Measurements from ENCODE around the gene RPL36A. TPM values are rescaled to one million over a fixed set of nuclear protein-coding genes. Genes with fewer than 3 reads are reported as not detected.
A peak's percentile ranks its signal among the peaks of the same experiment; 100 is the strongest.

The RPL36A gene
- total RNA-seq, 4 donors from 2014 or later, result 280 to 704 (median 376) TPM

- peaks cover 0 to 40% (median 8%) of the 10 kb centered on the region in 4 donors for H3K36me3 ChIP-seq
Measured at GRCh38 chrX:101398694-101399093, 7.9 kb downstream of the RPL36A start.

DNA sequence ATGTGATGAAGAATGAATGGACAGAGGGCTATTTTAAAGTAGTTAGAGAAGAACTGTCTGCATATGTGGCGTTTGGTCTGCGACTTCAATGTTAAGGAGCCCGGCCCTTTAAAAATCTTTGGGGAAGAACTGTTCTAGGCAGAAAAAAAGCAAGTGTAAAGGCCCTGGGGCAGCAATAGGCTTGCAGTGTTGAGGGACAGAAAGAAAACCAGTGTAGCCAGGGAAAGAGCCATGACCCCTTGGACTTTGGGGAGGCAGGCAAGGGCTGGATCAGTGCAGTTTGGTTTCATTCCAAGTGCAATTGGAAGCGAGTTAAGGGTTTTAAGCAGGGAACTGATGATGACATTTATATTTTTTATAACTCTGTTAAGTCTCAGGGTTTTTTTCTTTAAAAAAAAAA, 9.0 kb downstream of the RPL36A start:
- H3K4me3 ChIP-seq, result no peak overlapping the region
- H3K36me3 ChIP-seq, result peaks cover 0 to 40% (median 8%) of the 10 kb centered on the region in 4 donors
- intact Hi-C loops (cut with DNase I), result no loop called here
- H3K27ac ChIP-seq (replicated peaks in 1 of 4), result no peak overlapping the region
- H3K27me3 ChIP-seq, result no peaks in the 10 kb centered on the region
- TF ChIP-seq POLR2AphosphoS5 (IDR thresholded peaks at IDR 0.05) (no peak), POLR2A (IDR thresholded peaks at IDR 0.05; ENCODE audit: low read depth) (no peak), EP300 (IDR thresholded peaks at IDR 0.05) (no peak), CTCF (IDR thresholded peaks at IDR 0.05) (no peak)
- no peak for DNase-seq (ENCODE audit: extremely low spot score)
- WGBS, result 89% methylated on average over 4 of the region's 4 CpGs
- H3K9me3 ChIP-seq, result no peaks in the 10 kb centered on the region
- H3K4me1 ChIP-seq, result no peaks in the 10 kb centered on the region

More at GRCh38 chrX:101398694-101399093, 7.9 kb downstream of the RPL36A start:
- intact Hi-C loops (cut with DNase I), result no loop called here
- DNase-seq (ENCODE audit: extremely low spot score), result no peak
- TF ChIP-seq EP300 (IDR thresholded peaks at IDR 0.05) (no peak), POLR2A (IDR thresholded peaks at IDR 0.05; ENCODE audit: low read depth) (no peak), CTCF (IDR thresholded peaks at IDR 0.05) (no peak), POLR2AphosphoS5 (IDR thresholded peaks at IDR 0.05) (no peak)
- Histone ChIP-seq H3K27me3 (no peaks in the 10 kb centered on the region), H3K4me1 (no peaks in the 10 kb centered on the region), H3K27ac (replicated peaks in 1 of 4) (no peak overlapping the region), H3K9me3 (no peaks in the 10 kb centered on the region), H3K4me3 (no peak overlapping the region)
- WGBS, result 76% methylated on average over 4 of the region's 4 CpGs

- no peaks in the 10 kb centered on the region for H3K27me3 ChIP-seq
- peak overlapping the region; percentile 83 to 93 (median 88) for H3K27ac ChIP-seq (replicated peaks in 1 of 4)
- no peak for TF ChIP-seq CTCF (IDR thresholded peaks at IDR 0.05)
- no peak for TF ChIP-seq EP300 (IDR thresholded peaks at IDR 0.05)
- TF ChIP-seq POLR2AphosphoS5 (IDR thresholded peaks at IDR 0.05), result no peak
- TF ChIP-seq POLR2A (IDR thresholded peaks at IDR 0.05; ENCODE audit: low read depth), result no peak
- H3K4me3 ChIP-seq, result peak overlapping the region; percentile 62 to 66 (median 64)
- peaks cover 1 to 44% (median 29%) of the 10 kb centered on the region in 4 donors for H3K4me1 ChIP-seq
- intact Hi-C loops (cut with DNase I), result no loop called here
- WGBS, result 26% methylated on average over 15 of the region's 15 CpGs
- peaks cover 2 to 11% (median 4%) of the 10 kb centered on the region in 4 donors for H3K36me3 ChIP-seq
- H3K9me3 ChIP-seq, result no peaks in the 10 kb centered on the region
- DNase-seq (ENCODE audit: extremely low spot score), result no peak
Measured at GRCh38 chrX:101407167-101407747, 16.4 kb downstream of the RPL36A start.

DNA sequence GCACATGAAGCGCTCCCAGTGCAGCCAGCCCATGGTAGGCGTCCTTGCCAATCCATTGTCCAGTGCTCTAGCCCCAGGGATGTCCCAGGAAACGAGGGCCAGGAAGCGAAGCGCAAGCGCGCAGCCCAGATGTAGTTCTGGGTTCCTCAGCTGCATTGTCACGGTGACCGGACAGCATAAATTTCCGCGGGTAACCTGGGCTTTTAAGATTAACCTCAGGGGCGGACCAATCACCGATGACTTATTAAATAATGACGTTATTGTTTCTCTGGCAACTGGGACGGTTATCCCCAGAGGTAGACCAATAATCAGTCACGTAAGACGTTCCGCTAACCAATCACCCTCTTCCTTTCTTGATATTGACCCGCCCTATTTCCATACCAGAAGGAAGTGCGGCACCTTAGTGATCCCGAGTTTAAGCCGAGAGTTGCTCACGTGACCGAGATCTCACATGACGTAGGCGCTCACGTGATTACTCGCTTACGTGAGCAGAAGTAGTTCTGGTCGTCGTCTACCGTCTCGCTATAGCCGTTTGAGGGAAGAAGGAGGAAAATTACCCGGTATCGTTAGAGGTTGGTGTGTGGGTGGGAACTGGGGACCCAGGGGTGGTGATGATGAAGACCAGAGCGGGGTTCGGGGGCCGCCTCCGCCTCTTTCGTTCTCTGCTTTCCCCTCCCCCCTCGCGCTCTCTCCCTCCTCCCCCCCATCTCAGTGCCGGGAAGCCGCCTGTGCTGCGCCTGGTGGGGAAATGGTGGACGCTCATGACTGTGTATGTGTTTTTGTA, 17.1 kb downstream of the RPL36A start, which contains the start of the genes GLA and HNRNPH2:
GLA (minus strand) TSS at position 178 of the 784 bp plus-strand sequence; CDS start at position 156, 22 bp downstream.
HNRNPH2 (plus strand) TSS at position 475 of the 784 bp plus-strand sequence. CDS start 3,767 bp downstream, outside the sequence.
- Histone ChIP-seq H3K27ac (replicated peaks in 1 of 4) (peak within 1 kb of the TSS; percentile 83 to 93 (median 88)), H3K4me3 (peak within 1 kb of the TSS; percentile 62 to 66 (median 64)), H3K27me3 (no peaks in the 10 kb centered on the region), H3K9me3 (no peaks in the 10 kb centered on the region), H3K4me1 (peaks cover 3 to 50% (median 34%) of the 10 kb centered on the region in 4 donors), H3K36me3 (peaks cover 7 to 10% (median 9%) of the 10 kb centered on the region in 4 donors)
- TF ChIP-seq EP300 (IDR thresholded peaks at IDR 0.05), result peak; percentile 40
- TF ChIP-seq POLR2A (IDR thresholded peaks at IDR 0.05; ENCODE audit: low read depth), result peak; percentile 76
- TF ChIP-seq POLR2AphosphoS5 (IDR thresholded peaks at IDR 0.05), result peak; percentile 91 to 99
- TF ChIP-seq CTCF (IDR thresholded peaks at IDR 0.05), result peak in 2 of 3 experiments; percentile 6 to 28
- DNase-seq (ENCODE audit: extremely low spot score), result peak; percentile 98
- 32% methylated on average over 45 of the region's 47 CpGs for WGBS
- intact Hi-C loops (cut with DNase I), result no loop called here

All from esophagus muscularis mucosa (tissue), 4 donors.